Measurements from ENCODE around the gene TSGA10IP. TPM values are rescaled to one million over a fixed set of nuclear protein-coding genes. Genes with fewer than 3 reads are reported as not detected.

The TSGA10IP gene
- 3.9 TPM for polyA plus RNA-seq (2013, experiment 1 of 2)
- polyA plus RNA-seq (2013, experiment 2 of 2) = 3.6 TPM

DNA sequence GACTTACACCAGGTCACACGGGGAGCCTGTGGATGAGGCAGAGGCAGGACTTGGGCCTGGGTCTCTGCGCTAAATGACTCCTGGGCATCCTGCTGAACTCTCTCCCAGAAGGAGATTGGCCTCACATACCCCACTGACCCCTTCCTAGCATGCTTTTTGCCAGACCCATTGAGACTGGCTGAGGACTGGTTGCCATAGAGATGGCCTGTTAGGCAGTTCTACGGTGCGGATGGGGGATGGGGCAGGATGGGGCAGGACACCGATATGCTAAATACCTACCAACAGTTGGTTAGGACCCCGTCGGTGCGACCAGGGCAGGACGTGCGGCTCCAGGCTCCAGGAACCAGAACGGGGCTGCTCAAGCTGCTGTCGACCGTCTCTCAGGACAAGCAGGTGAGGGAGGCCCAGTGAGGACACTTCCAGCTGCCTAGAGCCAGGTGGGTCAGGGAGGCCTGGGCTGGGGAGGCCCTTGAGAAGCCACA, at the start of gene TSGA10IP:
Gene TSGA10IP (plus strand): TSS at position 51 of the 482 bp plus-strand sequence. CDS start 196 bp downstream, at position 247.
- Histone ChIP-seq H3K27ac (replicated peaks; ENCODE audit: low read length) (peak within 1 kb of the TSS; percentile 78), H2AK5ac (ENCODE audit: low read depth, low read length) (peak within 1 kb of the TSS; percentile 99), H3K9me3 (replicated peaks in 1 of 2; ENCODE audit: control insufficient read depth in 2 of 2, insufficient read depth in 1 of 2, low read depth in 1 of 2, low read length in 2 of 2) (no peaks in the 10 kb centered on the region), H2BK120ac (ENCODE audit: low read depth, low read length) (peak within 1 kb of the TSS; percentile 81), H4K8ac (ENCODE audit: low read depth, low read length) (peak within 1 kb of the TSS; percentile 20), H3K4me1 (ENCODE audit: control insufficient read depth in 2 of 2, insufficient read depth in 1 of 2, low read depth in 1 of 2, low read length in 2 of 2) (peaks cover 18% of the 10 kb centered on the region in 2 donors), H3K14ac (ENCODE audit: low read length) (no peak within 1 kb of the TSS), H2BK12ac (ENCODE audit: low read length) (peak within 1 kb of the TSS; percentile 86), H3K36me3 (replicated peaks in 1 of 2; ENCODE audit: control insufficient read depth in 2 of 2, insufficient read depth in 2 of 2, low read length in 2 of 2) (peaks cover 0 to 2% of the 10 kb centered on the region in 2 donors), H3K9ac (ENCODE audit: low read depth, low read length, poor library complexity) (peak within 1 kb of the TSS; percentile 68), H3K4ac (ENCODE audit: low read length) (peak within 1 kb of the TSS; percentile 97), H2BK15ac (ENCODE audit: low read length) (peak within 1 kb of the TSS; percentile 81), H4K91ac (ENCODE audit: low read depth, low read length, poor library complexity) (peak within 1 kb of the TSS; percentile 77), H2BK5ac (ENCODE audit: low read length) (peak within 1 kb of the TSS; percentile 13), H3K27me3 (ENCODE audit: control insufficient read depth in 3 of 3, insufficient read depth in 3 of 3, low read depth in 1 of 3, low read length in 3 of 3) (no peaks in the 10 kb centered on the region), H3K79me1 (ENCODE audit: low read depth, low read length) (no peaks in the 10 kb centered on the region), H3K18ac (ENCODE audit: low read length) (peak within 1 kb of the TSS; percentile 96), H2AFZ (ENCODE audit: low read length) (peak within 1 kb of the TSS; percentile 80), H3K4me2 (ENCODE audit: insufficient read depth, low read length, poor library complexity, severe bottlenecking) (peak within 1 kb of the TSS; percentile 43), H3K4me3 (ENCODE audit: low read length in 2 of 2) (peak within 1 kb of the TSS; percentile 9 to 40), H3K23ac (ENCODE audit: low read depth, low read length, poor library complexity) (peak within 1 kb of the TSS; percentile 20)
- WGBS, 2 donors (ENCODE audit: extremely low coverage in 2 of 2, insufficient read length in 2 of 2, insufficient replicate concordance in 1 of 2) = no CpG with 5 or more reads among the region's 13 CpGs
- peak; percentile 57 for DNase-seq (ENCODE audit: low spot score)

GRCh38 chr11:65895482-65895981, 49.7 kb upstream of the TSGA10IP start:
- H3K36me3 ChIP-seq (replicated peaks in 1 of 2; ENCODE audit: control insufficient read depth in 2 of 2, insufficient read depth in 2 of 2, low read length in 2 of 2) = no peaks in the 10 kb centered on the region
- H4K91ac ChIP-seq (ENCODE audit: low read depth, low read length, poor library complexity) = no peak overlapping the region
- peaks cover 12 to 29% (median 14%) of the 10 kb centered on the region in 3 experiments for H3K27me3 ChIP-seq (ENCODE audit: control insufficient read depth in 3 of 3, insufficient read depth in 3 of 3, low read depth in 1 of 3, low read length in 3 of 3)
- H3K27ac ChIP-seq (replicated peaks; ENCODE audit: low read length) = no peak overlapping the region
- no peak overlapping the region for H3K14ac ChIP-seq (ENCODE audit: low read length)
- H3K4ac ChIP-seq (ENCODE audit: low read length) = no peak overlapping the region
- no peak overlapping the region for H3K9ac ChIP-seq (ENCODE audit: low read depth, low read length, poor library complexity)
- H2AFZ ChIP-seq (ENCODE audit: low read length) = no peak overlapping the region
- H3K23ac ChIP-seq (ENCODE audit: low read depth, low read length, poor library complexity) = no peak overlapping the region
- no peak overlapping the region for H2BK120ac ChIP-seq (ENCODE audit: low read depth, low read length)
- H3K4me2 ChIP-seq (ENCODE audit: insufficient read depth, low read length, poor library complexity, severe bottlenecking) = no peak overlapping the region
- WGBS, 2 donors (ENCODE audit: extremely low coverage in 2 of 2, insufficient read length in 2 of 2, insufficient replicate concordance in 1 of 2) = no CpG with 5 or more reads among the region's 5 CpGs
- peak overlapping the region; percentile 18 for H2AK5ac ChIP-seq (ENCODE audit: low read depth, low read length)
- peaks cover 14 to 15% of the 10 kb centered on the region in 2 donors for H3K4me1 ChIP-seq (ENCODE audit: control insufficient read depth in 2 of 2, insufficient read depth in 1 of 2, low read depth in 1 of 2, low read length in 2 of 2)
- H4K8ac ChIP-seq (ENCODE audit: low read depth, low read length) = no peak overlapping the region
- no peak overlapping the region for H3K4me3 ChIP-seq (ENCODE audit: low read length in 2 of 2)
- no peaks in the 10 kb centered on the region for H3K79me1 ChIP-seq (ENCODE audit: low read depth, low read length)
- no peak overlapping the region for H2BK12ac ChIP-seq (ENCODE audit: low read length)
- H2BK15ac ChIP-seq (ENCODE audit: low read length) = no peak overlapping the region
- no peak overlapping the region for H3K18ac ChIP-seq (ENCODE audit: low read length)
- peaks cover 0 to 2% of the 10 kb centered on the region in 2 donors for H3K9me3 ChIP-seq (replicated peaks in 1 of 2; ENCODE audit: control insufficient read depth in 2 of 2, insufficient read depth in 1 of 2, low read depth in 1 of 2, low read length in 2 of 2)
- no peak overlapping the region for H2BK5ac ChIP-seq (ENCODE audit: low read length)
- no peak for DNase-seq (ENCODE audit: low spot score)

DNA sequence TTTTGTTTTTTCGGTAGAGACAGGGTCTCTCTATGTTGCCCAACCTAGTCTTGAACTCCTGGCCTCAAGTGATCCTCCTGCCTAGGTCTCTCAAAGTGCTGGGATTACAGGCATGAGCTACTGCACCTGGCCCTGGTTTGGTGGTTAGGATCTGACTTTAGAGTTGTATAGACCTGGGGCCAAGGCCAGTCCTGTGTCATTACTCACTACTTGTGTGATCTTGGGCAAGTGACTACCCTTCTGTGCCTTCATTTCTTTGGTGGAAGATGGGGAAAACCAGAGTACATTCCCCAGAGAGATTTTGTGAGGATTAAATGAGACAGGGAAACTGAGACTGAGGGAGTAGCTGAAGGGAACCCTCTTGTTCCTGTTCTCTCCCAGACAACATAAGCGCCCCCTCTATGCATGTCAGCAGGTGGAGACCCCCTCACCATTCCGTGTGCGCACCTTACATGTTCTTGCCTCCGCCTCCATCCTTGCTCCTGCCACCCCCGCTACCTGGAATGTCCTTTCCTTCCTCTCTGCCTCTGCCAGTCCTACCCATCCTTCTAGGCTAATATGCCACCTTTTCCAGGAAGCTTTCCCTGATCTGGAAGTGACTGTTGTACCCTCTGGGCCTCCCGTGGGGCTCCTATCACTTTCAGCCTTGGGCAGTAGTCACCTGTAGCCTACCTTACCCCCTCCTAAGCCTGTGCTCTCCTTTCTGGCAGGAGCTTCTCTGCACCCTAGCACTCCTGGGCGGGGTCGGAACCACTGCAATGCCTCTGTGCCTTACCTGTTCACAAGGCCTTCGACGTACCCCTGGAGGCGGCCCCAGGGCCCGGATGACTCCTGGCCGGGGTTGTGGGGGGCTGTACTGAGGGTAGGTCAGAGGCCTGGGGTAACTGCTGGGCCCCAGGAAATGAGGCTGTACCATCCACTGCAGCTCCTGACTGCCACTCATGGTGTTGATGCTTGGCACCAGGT, 49.0 kb upstream of the TSGA10IP start:
- H3K9ac ChIP-seq (ENCODE audit: low read depth, low read length, poor library complexity) = no peak overlapping the region

More for the DNA sequence above, 49.0 kb upstream of the TSGA10IP start:
- Histone ChIP-seq H2AK5ac (ENCODE audit: low read depth, low read length) (peak overlapping the region; percentile 51), H3K27ac (replicated peaks; ENCODE audit: low read length) (no peak overlapping the region), H3K4me2 (ENCODE audit: insufficient read depth, low read length, poor library complexity, severe bottlenecking) (no peak overlapping the region), H3K4ac (ENCODE audit: low read length) (no peak overlapping the region), H2BK5ac (ENCODE audit: low read length) (no peak overlapping the region), H4K8ac (ENCODE audit: low read depth, low read length) (no peak overlapping the region), H2AFZ (ENCODE audit: low read length) (no peak overlapping the region), H2BK12ac (ENCODE audit: low read length) (no peak overlapping the region), H3K23ac (ENCODE audit: low read depth, low read length, poor library complexity) (no peak overlapping the region), H2BK120ac (ENCODE audit: low read depth, low read length) (no peak overlapping the region), H3K4me3 (ENCODE audit: low read length in 2 of 2) (no peak overlapping the region), H2BK15ac (ENCODE audit: low read length) (no peak overlapping the region), H3K4me1 (ENCODE audit: control insufficient read depth in 2 of 2, insufficient read depth in 1 of 2, low read depth in 1 of 2, low read length in 2 of 2) (peaks cover 14 to 15% of the 10 kb centered on the region in 2 donors), H3K9me3 (replicated peaks in 1 of 2; ENCODE audit: control insufficient read depth in 2 of 2, insufficient read depth in 1 of 2, low read depth in 1 of 2, low read length in 2 of 2) (peaks cover 0 to 2% of the 10 kb centered on the region in 2 donors), H3K18ac (ENCODE audit: low read length) (no peak overlapping the region), H3K79me1 (ENCODE audit: low read depth, low read length) (no peaks in the 10 kb centered on the region), H3K27me3 (ENCODE audit: control insufficient read depth in 3 of 3, insufficient read depth in 3 of 3, low read depth in 1 of 3, low read length in 3 of 3) (peaks cover 18 to 36% (median 21%) of the 10 kb centered on the region in 3 experiments), H4K91ac (ENCODE audit: low read depth, low read length, poor library complexity) (no peak overlapping the region), H3K14ac (ENCODE audit: low read length) (no peak overlapping the region), H3K36me3 (replicated peaks in 1 of 2; ENCODE audit: control insufficient read depth in 2 of 2, insufficient read depth in 2 of 2, low read length in 2 of 2) (no peaks in the 10 kb centered on the region)
- no peak for DNase-seq (ENCODE audit: low spot score)
- no CpG with 5 or more reads among the region's 14 CpGs for WGBS, 2 donors (ENCODE audit: extremely low coverage in 2 of 2, insufficient read length in 2 of 2, insufficient replicate concordance in 1 of 2)
